NCI-H774 (cell line): ENCODE measurements around the gene FASLG.
"Not testable (repeated sequence)": the region's sequence is repeated elsewhere in the genome, so short reads cannot be mapped to it uniquely, and the experiment has no call there.

ENCODE experiments used
- DNase-seq: peaks from one replicate; lab custom pipeline; 2025; lab: John Stamatoyannopoulos, UW

FASLG gene, protein sequence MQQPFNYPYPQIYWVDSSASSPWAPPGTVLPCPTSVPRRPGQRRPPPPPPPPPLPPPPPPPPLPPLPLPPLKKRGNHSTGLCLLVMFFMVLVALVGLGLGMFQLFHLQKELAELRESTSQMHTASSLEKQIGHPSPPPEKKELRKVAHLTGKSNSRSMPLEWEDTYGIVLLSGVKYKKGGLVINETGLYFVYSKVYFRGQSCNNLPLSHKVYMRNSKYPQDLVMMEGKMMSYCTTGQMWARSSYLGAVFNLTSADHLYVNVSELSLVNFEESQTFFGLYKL

DNA sequence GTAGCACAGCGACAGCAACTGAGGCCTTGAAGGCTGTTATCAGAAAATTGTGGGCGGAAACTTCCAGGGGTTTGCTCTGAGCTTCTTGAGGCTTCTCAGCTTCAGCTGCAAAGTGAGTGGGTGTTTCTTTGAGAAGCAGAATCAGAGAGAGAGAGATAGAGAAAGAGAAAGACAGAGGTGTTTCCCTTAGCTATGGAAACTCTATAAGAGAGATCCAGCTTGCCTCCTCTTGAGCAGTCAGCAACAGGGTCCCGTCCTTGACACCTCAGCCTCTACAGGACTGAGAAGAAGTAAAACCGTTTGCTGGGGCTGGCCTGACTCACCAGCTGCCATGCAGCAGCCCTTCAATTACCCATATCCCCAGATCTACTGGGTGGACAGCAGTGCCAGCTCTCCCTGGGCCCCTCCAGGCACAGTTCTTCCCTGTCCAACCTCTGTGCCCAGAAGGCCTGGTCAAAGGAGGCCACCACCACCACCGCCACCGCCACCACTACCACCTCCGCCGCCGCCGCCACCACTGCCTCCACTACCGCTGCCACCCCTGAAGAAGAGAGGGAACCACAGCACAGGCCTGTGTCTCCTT is at the start of gene FASLG:
Gene FASLG, plus strand, starts transcription at position 233 of the 583 bp plus-strand sequence. Its CDS starts 99 bp downstream, at position 332.
- no peak for DNase-seq

DNA sequence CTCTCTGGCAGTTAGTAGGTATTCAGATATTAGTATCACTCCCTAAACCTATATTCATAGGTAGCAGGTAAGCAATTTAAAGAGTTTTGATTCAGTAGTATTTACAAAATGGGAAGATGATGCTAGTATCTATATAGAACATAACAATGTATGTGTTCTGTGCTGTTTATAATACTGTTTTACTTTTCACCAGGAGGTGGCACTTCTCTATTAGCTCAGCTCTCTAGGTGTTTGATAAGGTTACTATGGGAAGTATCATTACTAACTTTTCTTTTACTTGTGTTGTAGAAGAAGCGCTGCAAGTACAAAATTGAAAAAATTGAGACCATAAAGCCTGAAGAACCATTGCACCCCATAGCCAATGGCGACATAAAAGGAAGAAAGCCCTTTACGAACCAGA is 49.4 kb upstream of the FASLG start:
- no peak for DNase-seq

DNA sequence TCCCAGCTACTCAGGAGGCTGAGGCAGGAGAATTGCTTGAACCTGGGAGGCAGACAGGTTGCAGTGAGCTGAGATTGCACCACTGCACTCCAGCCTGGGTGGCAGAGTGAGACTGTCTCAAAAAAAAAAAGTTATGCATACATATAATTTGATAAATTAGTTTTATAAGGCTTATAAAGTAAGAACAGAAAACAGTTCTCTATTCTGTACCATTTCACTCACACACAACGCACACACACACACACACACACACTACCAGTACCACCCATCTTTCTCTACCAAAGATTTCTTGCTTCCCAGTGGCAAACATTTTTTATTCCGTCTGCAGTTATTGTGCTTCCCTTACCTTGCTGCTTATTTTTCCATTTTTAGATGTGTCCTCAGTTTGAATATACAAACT is 46.4 kb upstream of the FASLG start:
- no peak for DNase-seq

DNA sequence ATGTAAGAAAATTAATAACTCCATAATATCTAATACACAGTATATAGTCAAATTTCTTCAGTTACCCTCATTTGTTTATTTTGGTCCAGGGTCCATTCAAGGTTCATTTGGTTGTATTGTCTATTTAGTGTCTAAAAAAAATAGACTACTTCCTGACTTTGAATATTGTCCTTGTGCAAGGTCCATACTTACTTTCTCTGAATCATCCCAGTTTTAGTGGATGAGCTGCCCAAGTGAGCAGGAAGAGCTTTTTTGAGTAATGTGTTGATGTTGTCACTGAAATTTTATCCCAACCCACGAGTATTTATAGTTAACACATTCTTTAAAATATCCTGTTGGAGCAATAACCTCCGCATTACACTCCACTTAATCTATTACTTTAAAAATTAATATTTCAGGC is 45.6 kb upstream of the FASLG start:
- no peak for DNase-seq

DNA sequence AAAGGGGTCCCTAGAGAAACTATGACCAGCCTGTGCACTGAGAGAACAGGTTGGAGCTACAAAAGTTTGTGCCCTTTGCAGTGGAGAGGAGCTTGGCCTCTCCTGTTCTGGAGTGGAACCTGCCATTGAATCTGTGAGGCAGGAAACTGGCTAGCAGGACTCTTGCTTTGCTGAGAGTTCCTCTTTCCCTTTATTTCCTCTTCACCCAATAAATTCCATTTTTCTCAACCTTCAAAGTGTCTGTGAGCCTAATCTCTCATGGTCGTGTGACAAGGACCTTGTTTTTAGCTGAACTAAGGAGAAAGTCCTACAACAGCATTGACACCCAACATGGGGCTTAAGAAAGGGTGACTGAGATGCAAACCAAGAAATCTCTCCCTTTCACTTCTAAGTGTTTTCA is 42.7 kb upstream of the FASLG start:
- DNase-seq, result no peak

DNA sequence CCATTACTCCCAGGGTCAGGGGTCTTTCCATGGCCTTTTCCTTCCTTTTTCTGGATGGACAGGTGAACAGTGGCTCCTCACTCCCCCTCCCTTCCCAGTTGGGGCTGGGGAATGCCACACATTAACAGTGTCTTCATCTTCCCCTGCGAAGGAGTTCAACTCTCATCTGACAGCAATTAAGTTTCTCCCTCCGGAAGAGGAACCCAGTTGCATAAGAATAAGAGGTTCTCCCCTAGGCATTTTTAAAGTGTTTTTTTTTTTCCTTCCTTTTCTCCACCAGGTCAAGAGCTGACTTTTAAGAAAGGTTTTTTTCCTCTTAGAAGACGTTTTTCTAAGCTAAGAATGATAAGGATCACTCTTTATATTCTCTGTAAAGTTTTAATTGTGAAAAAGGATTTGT is 42.3 kb upstream of the FASLG start:
- no peak for DNase-seq

DNA sequence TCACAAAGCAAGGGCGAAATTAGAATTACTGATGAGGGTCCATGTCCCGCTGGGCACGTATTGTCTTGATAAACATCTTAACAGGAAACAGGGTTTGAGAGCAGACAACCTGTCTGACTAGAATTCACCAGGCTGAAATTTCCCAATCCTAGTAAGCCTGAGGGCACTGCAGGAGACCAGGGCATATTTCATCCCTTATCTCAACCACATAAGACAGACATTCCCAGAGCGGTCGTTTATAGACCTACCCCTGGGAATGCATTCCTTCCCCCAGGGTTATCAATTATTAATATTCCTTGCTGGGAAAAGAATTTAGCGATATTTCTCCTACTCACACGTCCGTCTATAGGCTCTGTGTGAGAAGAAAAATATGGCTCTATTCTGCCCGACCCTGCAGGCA is 38.3 kb upstream of the FASLG start:
- not testable (repeated sequence) for DNase-seq

DNA sequence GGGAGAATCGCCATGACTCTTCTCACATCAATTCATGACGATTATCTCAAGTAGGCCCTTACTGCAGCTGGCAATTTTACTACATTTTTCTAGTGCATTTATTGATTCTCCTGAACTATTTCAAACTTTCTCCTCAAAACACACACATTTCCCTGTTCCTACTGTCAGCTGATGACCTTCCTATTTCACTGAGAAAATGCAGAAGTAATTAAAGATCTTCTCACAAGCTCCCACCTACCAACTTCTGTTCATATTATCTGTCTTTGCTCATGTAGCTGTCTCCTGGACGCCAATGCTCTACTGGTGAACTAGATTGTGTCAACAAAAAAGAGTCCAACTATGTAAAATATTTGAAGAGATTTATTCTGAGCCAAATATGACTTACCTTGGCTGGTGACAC is 36.4 kb upstream of the FASLG start:
- no peak for DNase-seq

DNA sequence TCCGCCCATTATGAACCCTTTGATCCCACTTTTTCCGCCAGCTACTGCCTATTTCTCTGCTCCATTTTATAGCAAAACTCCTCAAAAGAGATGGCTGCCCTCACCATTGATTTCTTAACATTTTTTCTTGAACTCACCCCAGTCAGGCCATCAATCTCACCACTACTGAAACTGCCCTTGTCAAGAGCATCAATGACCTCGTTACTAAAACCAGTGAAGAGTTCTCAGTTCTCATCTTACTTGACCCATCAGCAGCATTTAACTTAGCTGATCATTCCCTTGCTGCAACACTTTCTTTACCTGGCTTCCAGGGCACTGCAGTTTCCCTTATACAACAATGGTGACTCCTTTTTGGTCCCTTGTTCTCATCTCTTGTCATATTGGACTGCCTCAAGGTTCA is 35.2 kb upstream of the FASLG start:
- DNase-seq, result no peak

DNA sequence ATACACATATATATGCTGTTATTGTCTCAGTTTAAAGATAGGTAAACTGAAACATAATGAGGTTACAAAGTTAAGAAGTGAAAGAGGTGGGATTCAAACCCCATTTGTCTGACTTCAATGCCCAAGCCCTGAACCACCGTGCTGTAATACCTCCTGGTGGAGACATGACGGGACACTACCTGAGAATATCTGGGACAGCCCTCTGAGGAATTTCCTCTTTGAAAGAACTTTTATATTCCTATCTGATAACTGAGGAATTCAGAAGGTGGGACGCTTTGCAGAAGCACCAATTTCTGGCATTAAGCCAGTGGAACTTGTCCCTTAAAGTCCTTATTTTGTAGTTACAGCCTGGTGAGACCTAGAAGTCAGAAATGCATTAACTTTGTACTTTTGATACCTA is 32.1 kb upstream of the FASLG start:
- DNase-seq, result no peak

DNA sequence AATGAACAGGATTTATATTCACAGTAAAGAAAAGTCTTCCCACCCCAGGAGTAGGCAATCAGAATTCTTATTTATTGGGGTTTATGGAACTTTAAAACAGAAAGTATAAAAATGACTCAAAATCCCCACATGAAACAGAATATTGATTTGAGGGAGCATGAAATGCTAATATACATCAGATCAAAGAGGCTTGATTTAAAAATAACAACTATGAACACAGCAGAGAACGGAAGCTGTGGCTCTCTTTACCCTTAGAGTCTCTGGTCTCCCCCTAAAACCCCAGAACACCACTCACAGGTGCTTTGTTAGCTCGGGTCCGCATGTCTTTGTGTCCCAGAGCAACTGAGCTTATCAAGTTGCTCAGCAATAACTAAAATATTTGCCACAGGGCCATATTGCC is 31.2 kb upstream of the FASLG start:
- no peak for DNase-seq

DNA sequence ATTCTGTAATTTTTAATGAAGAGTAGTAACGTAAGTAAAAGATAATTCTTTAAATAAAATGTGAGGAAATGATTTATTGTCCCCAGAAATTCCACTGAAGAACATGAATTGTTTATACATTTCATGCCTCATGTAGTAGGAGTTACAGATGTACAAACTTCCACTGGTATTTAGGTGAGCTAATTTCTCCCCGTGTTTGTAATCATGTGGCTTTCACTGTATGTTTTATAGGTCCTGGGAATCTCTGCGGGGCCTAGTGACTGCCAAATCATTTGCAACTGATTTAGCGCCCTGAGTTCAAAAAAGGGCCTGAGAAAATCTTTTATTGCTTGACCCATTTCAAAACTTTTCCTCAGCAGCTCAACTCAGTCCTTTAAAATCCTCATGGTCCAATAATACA is 30.5 kb upstream of the FASLG start:
- no peak for DNase-seq

DNA sequence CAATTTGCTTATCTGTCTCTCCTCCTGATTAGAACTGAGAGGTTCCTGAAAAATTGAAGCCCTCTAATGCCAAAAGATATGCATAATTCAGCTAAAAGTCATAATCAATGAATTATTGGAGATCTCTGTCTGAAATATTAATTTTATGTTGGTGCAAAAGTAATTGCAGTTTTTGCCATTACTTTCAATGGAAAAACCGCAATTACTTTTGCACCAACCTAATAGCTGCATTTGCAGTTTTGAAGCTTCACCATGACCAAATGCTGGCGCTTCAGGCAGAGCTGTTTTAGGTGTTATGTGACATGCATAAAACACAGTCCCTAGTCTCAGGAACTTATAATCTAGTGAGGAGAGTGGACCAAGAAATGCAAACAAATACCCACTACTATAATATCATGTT is 29.7 kb upstream of the FASLG start:
- no peak for DNase-seq

DNA sequence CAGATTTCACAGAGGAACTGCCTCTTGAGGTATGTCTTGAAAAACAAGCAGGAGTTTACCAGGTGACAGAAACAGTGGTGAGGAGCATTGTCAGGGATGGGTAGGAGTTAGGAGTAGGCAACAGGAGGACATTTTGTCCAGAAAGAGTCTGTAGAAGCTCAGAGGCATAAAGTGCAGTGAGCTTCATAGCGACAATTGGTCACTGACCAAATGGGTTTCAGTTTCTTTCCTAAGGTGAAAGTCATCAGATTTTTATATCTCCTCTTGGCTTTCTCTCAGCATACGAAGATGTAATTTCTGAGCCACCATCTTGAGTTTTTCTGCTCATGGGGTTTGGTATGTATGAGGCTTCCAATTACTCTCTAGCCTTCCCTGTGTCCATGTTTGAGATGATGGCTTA is 29.3 kb upstream of the FASLG start:
- no peak for DNase-seq

DNA sequence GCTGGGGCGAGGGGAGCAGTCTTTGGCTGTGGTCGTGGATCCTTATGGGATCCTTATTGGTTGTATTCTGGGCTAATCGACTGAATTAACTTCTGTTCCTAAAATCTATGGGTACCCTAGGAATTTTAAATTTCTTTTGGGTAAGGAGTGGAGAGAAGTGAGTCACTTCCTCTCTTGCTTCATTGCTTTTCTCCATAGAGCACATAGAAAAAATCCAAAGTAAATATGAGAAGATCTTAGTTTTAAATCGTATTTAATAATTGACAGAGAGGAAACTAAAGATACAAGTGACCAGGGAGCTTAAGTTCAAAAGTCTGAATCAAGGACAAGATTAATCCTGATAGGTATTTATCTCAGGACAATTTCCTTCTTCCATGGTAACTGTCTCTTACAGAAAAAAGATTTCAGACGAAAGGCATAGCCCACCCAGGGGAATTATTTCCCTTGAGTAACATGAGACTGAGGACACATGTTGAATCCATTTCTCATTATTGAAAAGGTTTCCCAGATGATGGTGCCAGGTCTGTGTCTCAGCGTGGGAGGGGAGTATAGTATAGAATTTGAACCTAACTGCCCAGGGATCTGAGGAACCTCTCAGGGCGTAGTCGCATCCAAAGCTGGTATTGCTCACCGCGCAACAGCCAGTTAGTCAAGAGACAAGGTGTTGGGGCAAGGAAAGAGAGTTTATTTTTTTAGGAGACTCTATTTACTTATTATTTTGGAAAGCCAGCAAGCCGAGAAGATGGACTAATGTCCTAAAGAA is 28.7 kb upstream of the FASLG start:
- no peak for DNase-seq

DNA sequence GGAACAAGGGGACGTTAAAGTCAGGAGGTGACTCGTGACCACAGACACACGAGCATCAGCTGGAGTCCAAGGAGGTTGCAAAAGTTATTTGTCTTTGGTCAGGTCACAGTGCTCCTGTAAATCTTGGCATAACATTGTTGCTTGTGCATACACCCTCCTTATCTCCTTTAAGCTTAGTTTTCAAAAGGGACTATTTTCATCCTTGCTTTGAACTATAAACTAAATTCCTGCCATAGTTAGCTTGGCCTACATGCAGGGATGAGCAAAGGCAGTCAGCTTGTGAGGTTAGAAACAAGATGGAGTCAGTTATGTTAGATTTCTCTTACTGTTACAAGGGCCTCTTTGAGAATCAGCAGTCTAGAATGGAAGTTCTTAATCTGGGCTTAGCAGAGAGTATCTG is 28.0 kb upstream of the FASLG start:
- no peak for DNase-seq

DNA sequence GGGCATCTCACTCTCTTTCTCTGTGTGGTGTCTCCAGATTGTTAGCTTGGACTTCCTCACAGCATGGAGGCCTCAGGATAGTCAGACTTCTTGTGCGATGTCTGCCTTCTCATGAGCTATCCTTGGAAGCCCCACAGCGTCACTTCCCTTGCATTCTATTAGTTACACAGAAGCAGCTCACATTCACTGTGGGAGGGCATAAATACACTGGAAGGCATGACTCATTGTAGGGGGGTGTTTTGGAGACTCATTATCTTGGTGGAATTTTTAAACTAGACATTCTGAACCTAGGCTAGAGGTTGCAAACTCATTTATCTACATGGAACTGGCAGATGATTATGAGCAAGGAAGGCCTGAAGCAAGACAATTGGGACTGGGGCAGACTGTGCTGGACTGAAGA is 21.4 kb upstream of the FASLG start:
- no peak for DNase-seq

DNA sequence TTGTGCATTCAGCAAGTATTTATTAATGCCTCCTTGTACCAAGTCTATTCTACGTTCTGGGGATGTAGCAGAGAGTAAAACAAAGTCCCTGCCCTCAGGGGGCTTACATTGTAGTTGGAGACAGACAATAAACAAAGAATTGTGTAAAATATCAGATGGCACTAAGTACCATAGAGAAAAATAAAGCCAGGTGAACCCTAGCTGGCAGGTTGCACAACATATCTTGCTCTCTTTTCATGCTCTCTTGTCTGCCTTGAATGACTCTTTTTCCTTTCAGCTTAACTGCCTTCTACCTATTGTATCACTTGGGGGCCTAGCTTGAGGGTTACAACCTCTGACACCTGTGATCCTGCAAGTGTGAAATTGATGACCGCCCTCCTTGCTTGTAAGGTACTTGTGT is 20.7 kb upstream of the FASLG start:
- DNase-seq, result no peak

DNA sequence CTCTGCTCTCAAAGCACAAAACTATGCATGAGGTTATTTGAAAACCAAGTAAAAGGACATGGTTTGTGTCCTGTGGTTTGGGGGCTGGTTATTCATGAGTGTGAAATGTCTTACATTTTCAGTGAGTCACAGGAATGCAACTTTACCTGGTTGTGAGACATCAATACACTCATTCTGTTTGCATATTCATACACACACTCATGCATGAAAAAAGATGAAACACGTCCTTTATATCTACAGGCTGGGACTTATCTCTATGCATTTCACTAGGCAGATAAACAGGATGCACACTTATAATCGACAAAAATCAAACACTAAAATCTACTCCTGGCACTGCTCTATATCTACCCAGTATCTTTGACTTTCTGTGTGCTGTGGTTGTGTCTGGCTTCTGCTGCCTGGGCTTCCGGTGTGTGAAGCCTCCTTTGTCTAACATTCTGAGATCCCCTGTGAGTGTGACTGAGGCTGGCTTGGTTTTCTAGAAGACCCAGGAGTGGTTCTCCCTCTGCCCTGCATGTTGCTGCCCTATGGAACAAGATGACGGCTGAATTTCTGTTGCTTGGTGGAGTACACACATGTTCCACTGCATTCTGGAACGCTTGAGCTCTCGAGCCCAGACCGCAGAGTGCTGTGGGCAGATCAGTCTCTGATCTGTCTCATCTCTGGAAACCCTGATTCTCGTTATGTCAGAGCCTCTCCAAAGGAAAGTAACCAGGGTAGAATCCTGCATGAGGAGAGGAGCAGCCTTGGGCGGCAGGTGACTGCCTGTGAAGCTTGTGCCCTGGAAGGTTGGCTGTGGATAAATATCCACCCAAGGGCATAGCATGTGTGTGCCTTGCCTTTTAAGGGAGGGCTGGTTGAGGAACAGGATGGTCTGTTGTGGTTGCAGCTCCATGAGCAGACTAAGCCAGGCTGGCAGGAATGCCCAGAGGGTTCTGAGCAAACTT is 19.7 kb upstream of the FASLG start:
- no peak for DNase-seq

DNA sequence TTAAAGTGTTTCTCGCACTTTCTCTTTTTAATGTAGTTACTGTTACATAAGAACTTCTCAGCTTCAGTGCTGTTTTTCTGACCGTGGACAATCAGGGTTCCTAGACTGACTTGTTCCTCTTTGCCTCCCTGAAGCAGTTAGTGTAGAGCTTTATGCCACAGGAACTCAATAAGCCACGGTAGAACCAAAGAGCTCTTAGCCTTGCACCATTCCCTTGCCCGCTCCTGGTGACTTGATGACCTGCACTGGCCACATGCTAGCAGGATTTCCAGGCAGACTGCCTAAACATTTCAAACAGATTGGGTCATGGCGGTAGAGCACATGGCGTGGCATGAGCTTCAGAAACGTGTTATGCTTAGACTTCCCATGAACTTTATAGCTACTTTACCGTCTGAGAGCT is 18.8 kb upstream of the FASLG start:
- no peak for DNase-seq

DNA sequence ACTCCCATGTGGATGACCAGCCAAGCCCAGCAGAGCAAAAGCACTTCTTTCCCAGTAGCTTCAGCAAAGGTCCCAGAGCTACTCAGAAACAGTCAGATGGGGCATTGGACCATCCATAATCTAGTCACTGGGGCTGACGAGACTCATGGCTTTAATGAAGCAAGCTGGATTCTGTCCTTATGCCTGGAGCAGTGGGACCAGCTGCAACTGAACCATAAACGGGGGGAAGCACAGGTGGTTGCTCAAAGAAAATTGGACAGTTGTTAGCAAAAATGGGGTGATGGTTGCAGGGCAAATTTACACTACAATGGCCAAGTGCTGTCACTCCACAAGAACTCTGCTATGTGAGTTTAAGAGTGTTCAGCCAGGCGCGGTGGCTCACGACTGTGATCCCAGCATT is 17.4 kb upstream of the FASLG start:
- DNase-seq, result no peak

DNA sequence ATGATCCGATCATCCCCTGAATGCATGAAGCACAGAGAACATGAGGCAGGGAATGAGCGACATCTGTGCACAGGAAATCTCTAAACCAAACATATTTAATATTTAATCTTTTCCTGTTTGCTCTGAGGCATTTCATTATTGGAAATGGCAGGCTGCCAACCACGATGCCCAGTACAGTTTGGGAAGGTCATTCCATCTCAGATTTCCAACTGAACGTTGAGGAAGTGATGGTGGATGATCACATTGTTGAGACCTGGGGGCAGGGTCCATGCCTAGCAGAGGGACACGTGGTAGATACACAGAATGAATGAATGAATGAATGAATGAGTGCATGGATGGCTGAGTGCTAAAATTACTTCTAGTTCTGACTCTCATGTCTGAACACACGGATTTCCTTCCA is 15.9 kb upstream of the FASLG start:
- DNase-seq, result no peak
